RWPE2 (cell line): Measurements from ENCODE around the gene KRTAP10-1.

Experiments
- ATAC-seq: fragments of 200-7000 bp; cut with Tn5 transposase; 3 replicates; pipeline ENCODE4 v1.9.1; 2021; ENCODE audit warnings: low read depth
- DNase-seq: peaks from one replicate; pipeline ENCODE4 v3.0.0-alpha.2; 2020; ENCODE audit warnings: low spot score
- H3K27ac ChIP-seq: fragments of 450-650 bp; 2 replicates; pipeline ENCODE4 v1.5.1; 2017; ENCODE audit warnings: mild to moderate bottlenecking; ENCODE audit not compliant: poor library complexity, severe bottlenecking
- H3K27me3 ChIP-seq: fragments of 250-450 bp; sonication (Bioruptor Pico); 2 replicates; pipeline ENCODE4 v1.5.1; 2021; ENCODE audit warnings: mild to moderate bottlenecking, moderate library complexity; ENCODE audit not compliant: insufficient read depth, poor library complexity, severe bottlenecking
- H3K36me3 ChIP-seq: fragments of 250-450 bp; sonication (Bioruptor Pico); 2 replicates; pipeline ENCODE4 v1.5.1; 2020; ENCODE audit warnings: low read depth, mild to moderate bottlenecking, moderate library complexity
- H3K4me1 ChIP-seq: fragments of 250-450 bp; sonication (Bioruptor Pico); 2 replicates; pipeline ENCODE4 v1.5.1; 2021; ENCODE audit warnings: mild to moderate bottlenecking, moderate library complexity; ENCODE audit not compliant: insufficient read depth, poor library complexity, severe bottlenecking
- H3K4me3 ChIP-seq: fragments of 250-450 bp; sonication (Bioruptor Pico); 2 replicates; pipeline ENCODE4 v1.5.1; 2021; ENCODE audit warnings: mild to moderate bottlenecking, moderate library complexity; ENCODE audit not compliant: severe bottlenecking
- H3K9me3 ChIP-seq: fragments of 250-450 bp; sonication (Bioruptor Pico); 2 replicates; pipeline ENCODE4 v1.5.1; 2021; ENCODE audit warnings: mild to moderate bottlenecking, moderate library complexity; ENCODE audit not compliant: severe bottlenecking
- CTCF ChIP-seq: fragments of 450-650 bp; IDR thresholded peaks from one replicate; pipeline ENCODE4 v1.5.1; 2017; ENCODE audit warnings: mild to moderate bottlenecking, moderate library complexity; ENCODE audit not compliant: poor library complexity, severe bottlenecking

The KRTAP10-1 gene

GRCh38 chr21:44533121-44533890, 6.7 kb downstream of the KRTAP10-1 start:
- no peaks in the 10 kb centered on the region for H3K9me3 ChIP-seq
- H3K4me1 ChIP-seq = no peaks in the 10 kb centered on the region
- TF ChIP-seq CTCF = no peak
- ATAC-seq (no peak), DNase-seq (peak; percentile 56)
- no peaks in the 10 kb centered on the region for H3K27me3 ChIP-seq
- H3K36me3 ChIP-seq = no peaks in the 10 kb centered on the region
- no peak overlapping the region for H3K27ac ChIP-seq
- no peak overlapping the region for H3K4me3 ChIP-seq

GRCh38 chr21:44532712-44533111, 7.3 kb downstream of the KRTAP10-1 start:
- no peak overlapping the region for H3K27ac ChIP-seq
- H3K36me3 ChIP-seq = no peaks in the 10 kb centered on the region
- TF ChIP-seq CTCF = no peak
- no peaks in the 10 kb centered on the region for H3K9me3 ChIP-seq
- no peak overlapping the region for H3K4me3 ChIP-seq
- DNase-seq (no peak), ATAC-seq (no peak)
- no peaks in the 10 kb centered on the region for H3K4me1 ChIP-seq
- no peaks in the 10 kb centered on the region for H3K27me3 ChIP-seq

GRCh38 chr21:44531606-44532564, 8.1 kb downstream of the KRTAP10-1 start:
- DNase-seq = peak; percentile 45
- ATAC-seq = no peak
- H3K27me3 ChIP-seq = no peaks in the 10 kb centered on the region

GRCh38 chr21:44530903-44531605, 8.9 kb downstream of the KRTAP10-1 start:
- Histone ChIP-seq H3K4me3 (no peak overlapping the region), H3K27ac (no peak overlapping the region), H3K36me3 (no peaks in the 10 kb centered on the region), H3K27me3 (no peaks in the 10 kb centered on the region), H3K9me3 (no peaks in the 10 kb centered on the region), H3K4me1 (no peaks in the 10 kb centered on the region)
- ATAC-seq = no peak
- no peak for TF ChIP-seq CTCF
- DNase-seq = no peak

More at GRCh38 chr21:44531606-44532564, 8.1 kb downstream of the KRTAP10-1 start:
- no peaks in the 10 kb centered on the region for H3K36me3 ChIP-seq
- no peak for TF ChIP-seq CTCF
- no peak overlapping the region for H3K27ac ChIP-seq
- no peak overlapping the region for H3K4me3 ChIP-seq
- H3K9me3 ChIP-seq = no peaks in the 10 kb centered on the region
- H3K4me1 ChIP-seq = no peaks in the 10 kb centered on the region
